Large intestine (tissue), 3 donors: ENCODE results near the gene ZNF552. TPM values are rescaled to one million over a fixed set of nuclear protein-coding genes. Genes with fewer than 3 reads are reported as not detected.

Source experiments
- DNase-seq, 2 donors: peaks; one replicate each; pipeline versions ENCODE4 v3.0.0 to v3.0.0-alpha.2; 2013
- H3K27ac ChIP-seq: one replicate; pipeline ENCODE4 v1.5.1; 2013; ENCODE audit warnings: low read length
- H3K27me3 ChIP-seq: 2 replicates; pipeline ENCODE4 v1.6.1; 2013; ENCODE audit warnings: low read length; ENCODE audit not compliant: control insufficient read depth, insufficient read depth
- H3K36me3 ChIP-seq: 2 replicates; pipeline ENCODE4 v1.6.1; 2013; ENCODE audit warnings: low read length; ENCODE audit not compliant: control insufficient read depth, insufficient read depth
- H3K4me1 ChIP-seq: one replicate; pipeline ENCODE4 v1.6.1; 2013; ENCODE audit warnings: low read length; ENCODE audit not compliant: control insufficient read depth, insufficient read depth
- H3K4me3 ChIP-seq: one replicate; pipeline ENCODE4 v1.5.1; 2013; ENCODE audit warnings: low read length
- H3K9me3 ChIP-seq: one replicate; pipeline ENCODE4 v1.6.1; 2013; ENCODE audit warnings: mild to moderate bottlenecking, low read depth, low read length, moderate library complexity; ENCODE audit not compliant: control insufficient read depth
- WGBS: methylation state at CpG from one replicate; pipeline ENCODE4 v1.1.5; 2013; ENCODE audit warnings: low lambda C conversion rate; ENCODE audit not compliant: insufficient coverage; 5-methylcytosine and 5-hydroxymethylcytosine counted together
- polyA plus RNA-seq: library from polyadenylated mRNA; unstranded; fragments of 120-200 nt; gene quantifications from one replicate; pipeline ENCODE4 v1.2.1, GENCODE V29; 2013

The ZNF552 gene
- polyA plus RNA-seq, 1 donor: 40.9 TPM

GRCh38 chr19:57786286-57786685 is 28.4 kb downstream of the ZNF552 start:
- no peak for DNase-seq
- H3K4me1 ChIP-seq: no peaks in the 10 kb centered on the region
- no peak overlapping the region for H3K4me3 ChIP-seq
- no peak overlapping the region for H3K27ac ChIP-seq
- H3K36me3 ChIP-seq: peaks cover 35% of the 10 kb centered on the region
- no peaks in the 10 kb centered on the region for H3K27me3 ChIP-seq
- H3K9me3 ChIP-seq: peaks cover 42% of the 10 kb centered on the region
- no CpG with 5 or more reads among the region's 38 CpGs for WGBS

GRCh38 chr19:57779220-57779845 is 35.4 kb downstream of the ZNF552 start:
- 100% methylated on average over 1 of the region's 10 CpGs for WGBS
- no peaks in the 10 kb centered on the region for H3K27me3 ChIP-seq
- peaks cover 57% of the 10 kb centered on the region for H3K9me3 ChIP-seq
- no peak overlapping the region for H3K4me3 ChIP-seq
- H3K36me3 ChIP-seq: peaks cover 66% of the 10 kb centered on the region
- no peak for DNase-seq
- H3K27ac ChIP-seq: no peak overlapping the region
- H3K4me1 ChIP-seq: no peaks in the 10 kb centered on the region

- no peaks in the 10 kb centered on the region for H3K27me3 ChIP-seq
- no peaks in the 10 kb centered on the region for H3K4me1 ChIP-seq
- WGBS: no CpG with 5 or more reads among the region's 4 CpGs
- peaks cover 65% of the 10 kb centered on the region for H3K9me3 ChIP-seq
- no peak overlapping the region for H3K4me3 ChIP-seq
- no peak overlapping the region for H3K27ac ChIP-seq
- DNase-seq: no peak
- H3K36me3 ChIP-seq: peaks cover 71% of the 10 kb centered on the region
Measured at GRCh38 chr19:57778336-57778735, 36.4 kb downstream of the ZNF552 start.

GRCh38 chr19:57776764-57777296 is 37.9 kb downstream of the ZNF552 start:
- no peak for DNase-seq
- Histone ChIP-seq H3K4me1 (no peaks in the 10 kb centered on the region), H3K36me3 (peaks cover 81% of the 10 kb centered on the region), H3K9me3 (peaks cover 56% of the 10 kb centered on the region), H3K27ac (no peak overlapping the region), H3K27me3 (no peaks in the 10 kb centered on the region), H3K4me3 (no peak overlapping the region)
- WGBS: 100% methylated on average over 2 of the region's 6 CpGs

GRCh38 chr19:57773488-57773887 is 41.2 kb downstream of the ZNF552 start:
- Histone ChIP-seq H3K27me3 (no peaks in the 10 kb centered on the region), H3K27ac (no peak overlapping the region), H3K9me3 (peaks cover 44% of the 10 kb centered on the region), H3K4me1 (peaks cover 6% of the 10 kb centered on the region), H3K4me3 (no peak overlapping the region), H3K36me3 (peaks cover 58% of the 10 kb centered on the region)
- no peak for DNase-seq
- WGBS: no CpG with 5 or more reads among the region's 3 CpGs

GRCh38 chr19:57771417-57771816 is 43.3 kb downstream of the ZNF552 start:
- Histone ChIP-seq H3K36me3 (peaks cover 37% of the 10 kb centered on the region), H3K27ac (no peak overlapping the region), H3K4me3 (no peak overlapping the region), H3K9me3 (peaks cover 33% of the 10 kb centered on the region), H3K4me1 (peaks cover 6% of the 10 kb centered on the region), H3K27me3 (no peaks in the 10 kb centered on the region)
- no CpG with 5 or more reads among the region's 4 CpGs for whole genome bisulfite sequencing
- no peak for DNase-seq

GRCh38 chr19:57769345-57770131 is 45.2 kb downstream of the ZNF552 start, which contains the start of gene ZNF586:
Gene ZNF586 (plus strand): TSS chr19:57769676. CDS start chr19:57769843, 167 bp downstream.
- peaks cover 29% of the 10 kb centered on the region for H3K36me3 ChIP-seq
- peak within 1 kb of the TSS; percentile 77 for H3K4me3 ChIP-seq
- H3K27ac ChIP-seq: peak within 1 kb of the TSS; percentile 72
- H3K27me3 ChIP-seq: no peaks in the 10 kb centered on the region
- peaks cover 22% of the 10 kb centered on the region for H3K9me3 ChIP-seq
- DNase-seq: peak; percentile 89 to 93
- WGBS: no CpG with 5 or more reads among the region's 61 CpGs
- H3K4me1 ChIP-seq: peaks cover 6% of the 10 kb centered on the region

- peaks cover 4% of the 10 kb centered on the region for H3K9me3 ChIP-seq
- no CpG with 5 or more reads among the region's 2 CpGs for WGBS
- H3K27me3 ChIP-seq: no peaks in the 10 kb centered on the region
- DNase-seq: no peak
- H3K36me3 ChIP-seq: peaks cover 73% of the 10 kb centered on the region
- no peaks in the 10 kb centered on the region for H3K4me1 ChIP-seq
- no peak overlapping the region for H3K27ac ChIP-seq
- H3K4me3 ChIP-seq: no peak overlapping the region
Measured at GRCh38 chr19:57759096-57759495, 55.6 kb downstream of the ZNF552 start.

GRCh38 chr19:57757941-57758340 is 56.8 kb downstream of the ZNF552 start:
- H3K9me3 ChIP-seq: peaks cover 6% of the 10 kb centered on the region

More at GRCh38 chr19:57757941-57758340, 56.8 kb downstream of the ZNF552 start:
- peaks cover 81% of the 10 kb centered on the region for H3K36me3 ChIP-seq
- no peak overlapping the region for H3K4me3 ChIP-seq
- WGBS: no CpG with 5 or more reads among the region's 2 CpGs
- H3K4me1 ChIP-seq: no peaks in the 10 kb centered on the region
- no peak overlapping the region for H3K27ac ChIP-seq
- no peak for DNase-seq
- no peaks in the 10 kb centered on the region for H3K27me3 ChIP-seq
